Stromal cell of bone marrow (primary cell): Measurements from ENCODE around the gene TRNAU1AP.
"Not testable (repeated sequence)": the region's sequence is repeated elsewhere in the genome, so short reads cannot be mapped to it uniquely, and the experiment has no call there.

Experiments used
- DNase-seq: peaks from one replicate; pipeline ENCODE4 v3.0.0-alpha.2; 2012; ENCODE audit warnings: low read depth

TRNAU1AP gene

GRCh38 chr1:28552758-28553663 lies at the start of gene TRNAU1AP:
Gene TRNAU1AP, plus strand, starts transcription at chr1:28553085. Its CDS starts 26 bp downstream, at chr1:28553111.
- peak; percentile 89 for DNase-seq

GRCh38 chr1:28503117-28503516 lies 49.8 kb upstream of the TRNAU1AP start:
- no peak for DNase-seq

GRCh38 chr1:28505406-28506187 lies 47.3 kb upstream of the TRNAU1AP start, which contains the start of gene RCC1:
Gene RCC1, plus strand, starts transcription at chr1:28506043. Its CDS starts 23,824 bp downstream, at chr1:28529867.
- peak; percentile 98 for DNase-seq

- no peak for DNase-seq
Observed at GRCh38 chr1:28506907-28507246, 46.0 kb upstream of the TRNAU1AP start.

- DNase-seq = no peak
Observed at GRCh38 chr1:28507247-28507645, 45.6 kb upstream of the TRNAU1AP start.

- DNase-seq = no peak
Observed at GRCh38 chr1:28507646-28508434, 45.0 kb upstream of the TRNAU1AP start.

- no peak for DNase-seq
Observed at GRCh38 chr1:28508435-28508754, 44.5 kb upstream of the TRNAU1AP start.

GRCh38 chr1:28509705-28510272 lies 43.1 kb upstream of the TRNAU1AP start:
- DNase-seq = no peak

GRCh38 chr1:28510273-28510969 lies 42.5 kb upstream of the TRNAU1AP start:
- no peak for DNase-seq

- no peak for DNase-seq
Observed at GRCh38 chr1:28510970-28511440, 41.9 kb upstream of the TRNAU1AP start.

- DNase-seq = no peak
Observed at GRCh38 chr1:28512058-28512611, 40.8 kb upstream of the TRNAU1AP start.

GRCh38 chr1:28514445-28514933 lies 38.4 kb upstream of the TRNAU1AP start:
- DNase-seq = not testable (repeated sequence)

- DNase-seq = no peak
Observed at GRCh38 chr1:28516518-28516956, 36.3 kb upstream of the TRNAU1AP start.

GRCh38 chr1:28517649-28517999 lies 35.3 kb upstream of the TRNAU1AP start:
- no peak for DNase-seq

- peak; percentile 69 for DNase-seq
Observed at GRCh38 chr1:28518000-28518744, 34.7 kb upstream of the TRNAU1AP start.

- DNase-seq = no peak
Observed at GRCh38 chr1:28518745-28519341, 34.0 kb upstream of the TRNAU1AP start.

- no peak for DNase-seq
Observed at GRCh38 chr1:28519946-28520725, 32.7 kb upstream of the TRNAU1AP start.

GRCh38 chr1:28520796-28521195 lies 32.1 kb upstream of the TRNAU1AP start:
- DNase-seq = not testable (repeated sequence)
